ENCODE data around the gene ZNF320. TPM values are rescaled to one million over a fixed set of nuclear protein-coding genes. Genes with fewer than 3 reads are reported as not detected.

The ZNF320 gene
- total RNA-seq, 5 donors from 2014 or later (not counting 1 experiment from before 2014, with no cell fraction given): 9.1 to 20.5 (median 9.7) TPM

Other genes starting within 250 kb of the ZNF320 start
- gene ZNF611, start 162.6 kb downstream of the ZNF320 start, total RNA-seq: 10 to 100 TPM; 31.5 to 46.2 (median 37.0) TPM
- 10 to 100 TPM; 11.4 to 52.4 (median 24.5) TPM for gene ZNF600, start 110.8 kb downstream of the ZNF320 start, total RNA-seq
- gene ZNF28, start 76.0 kb downstream of the ZNF320 start, total RNA-seq: 10 to 100 TPM in 4 of 5 donors, 1 to 10 TPM in 1; 7.7 to 19.5 (median 17.4) TPM
- 10 to 100 TPM; 14.5 to 23.6 (median 18.3) TPM for gene ZNF468, start 40.0 kb downstream of the ZNF320 start, total RNA-seq
- gene ZNF888, start 25.8 kb upstream of the ZNF320 start, total RNA-seq: 1 to 10 TPM; 2.7 to 5.6 (median 4.5) TPM
- gene ZNF816, start 65.2 kb upstream of the ZNF320 start, total RNA-seq: 10 to 100 TPM in 3 of 5 donors, 1 to 10 TPM in 2; 6.4 to 23.4 (median 19.0) TPM
- not detected for gene ERVV-1, start 116.3 kb upstream of the ZNF320 start, total RNA-seq
- not detected for gene ERVV-2, start 147.1 kb upstream of the ZNF320 start, total RNA-seq
- 10 to 100 TPM; 45.6 to 57.8 (median 54.6) TPM for gene ZNF160, start 205.8 kb upstream of the ZNF320 start, total RNA-seq
- gene ZNF415, start 235.3 kb upstream of the ZNF320 start, total RNA-seq: 1 to 10 TPM in 3 of 5 donors, under 1 TPM in 2; 0.20 to 1.8 (median 1.4) TPM

Measured in T-cell (primary cell).